ENCODE measurements around the gene BAHCC1. TPM values are rescaled to one million over a fixed set of nuclear protein-coding genes. Genes with fewer than 3 reads are reported as not detected.

Gene BAHCC1
- polyA plus RNA-seq, 1 donor from 2014 or later: 14.2 TPM

DNA sequence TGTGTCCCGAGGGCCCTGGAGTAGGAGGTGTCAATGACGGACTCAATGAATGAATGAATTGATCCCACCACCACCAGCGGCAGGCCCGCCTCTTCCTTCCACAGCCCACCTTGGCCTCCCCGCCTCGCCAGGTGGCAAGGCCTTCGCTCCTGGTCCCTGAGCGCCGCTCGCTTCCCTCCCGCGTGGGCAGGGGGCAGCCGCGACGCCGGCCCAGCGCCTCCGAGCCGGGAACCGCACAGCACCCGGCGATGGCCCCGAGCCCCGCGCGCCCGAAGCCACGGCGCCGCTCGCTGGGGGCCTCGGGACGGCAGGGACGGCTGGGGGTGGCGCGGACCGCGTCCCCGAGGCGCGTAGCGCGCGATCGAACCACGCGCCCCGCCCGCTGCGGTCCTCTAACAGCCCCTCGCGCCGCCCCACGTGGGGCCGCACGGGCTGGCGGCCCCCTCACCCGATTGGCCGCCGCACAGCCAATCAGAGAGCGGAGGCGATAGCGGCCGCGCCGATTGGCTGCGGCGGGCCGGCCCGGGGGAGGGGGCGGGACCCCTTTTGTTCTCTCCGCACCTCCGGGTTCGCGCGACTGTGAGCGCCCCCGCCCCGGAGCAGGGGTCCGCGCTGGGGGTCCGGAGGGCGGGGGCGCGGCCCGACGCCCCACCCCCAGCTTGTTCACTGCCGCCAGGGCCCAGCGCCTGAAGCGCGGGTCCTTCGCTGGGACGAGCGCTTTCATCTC is 86.0 kb downstream of the BAHCC1 start (continued):
- peak; percentile 29 for TF ChIP-seq REST (IDR thresholded peaks at IDR 0.05; ENCODE audit: borderline replicate concordance)
- peak; percentile 63 for TF ChIP-seq MXI1 (conservative IDR thresholded peaks at IDR 0.05; ENCODE audit: poor library complexity, severe bottlenecking)
- TF ChIP-seq EP300 (conservative IDR thresholded peaks at IDR 0.05; ENCODE audit: poor library complexity, severe bottlenecking): peak; percentile 53

- Histone ChIP-seq H3K36me3 (ENCODE audit: insufficient read depth, low read length) (no peaks in the 10 kb centered on the region), H3K9me2 (ENCODE audit: insufficient read depth, low read length) (no peaks in the 10 kb centered on the region), H3K9ac (ENCODE audit: low read length) (peak overlapping the region; percentile 42), H3K4me3 (ENCODE audit: low read length) (peak overlapping the region; percentile 59), H3K9me3 (ENCODE audit: low read length) (no peaks in the 10 kb centered on the region), H3K27me3 (ENCODE audit: insufficient read depth, low read depth, low read length) (no peaks in the 10 kb centered on the region), H3F3A (ENCODE audit: insufficient read depth, low read length, poor library complexity, severe bottlenecking) (no peaks in the 10 kb centered on the region), H3K4me2 (ENCODE audit: low read length) (peak overlapping the region; percentile 44), H3K27ac (ENCODE audit: low read length) (peak overlapping the region; percentile 37), H2AFZ (ENCODE audit: low read depth, low read length) (peak overlapping the region; percentile 40), H3K79me2 (replicated peaks; ENCODE audit: insufficient read depth, low read length) (peaks cover 9% of the 10 kb centered on the region), H4K20me1 (ENCODE audit: insufficient read depth) (no peaks in the 10 kb centered on the region)
- TF ChIP-seq POLR2AphosphoS5 (IDR thresholded peaks at IDR 0.05) (no peak), REST (IDR thresholded peaks at IDR 0.05; ENCODE audit: borderline replicate concordance) (no peak), MXI1 (conservative IDR thresholded peaks at IDR 0.05; ENCODE audit: poor library complexity, severe bottlenecking) (no peak), TAF1 (IDR thresholded peaks at IDR 0.05; ENCODE audit: low read depth) (no peak), CTCF (IDR thresholded peaks at IDR 0.05; ENCODE audit: poor library complexity, severe bottlenecking) (no peak), RAD21 (conservative IDR thresholded peaks at IDR 0.05) (no peak), SMC3 (conservative IDR thresholded peaks at IDR 0.05; ENCODE audit: poor library complexity) (no peak), EP300 (conservative IDR thresholded peaks at IDR 0.05; ENCODE audit: poor library complexity, severe bottlenecking) (no peak), EZH2 (IDR thresholded peaks at IDR 0.05; ENCODE audit: borderline replicate concordance, insufficient read depth, low read length, poor library complexity, severe bottlenecking) (no peak)
These were observed 86.7 kb downstream of the BAHCC1 start for GRCh38 chr17:81481815-81482505.
